OCI-LY1 (cell line): Measurements from ENCODE around the gene MVB12A.

Source experiments
- EZH2 ChIP-seq: fragments of 200-600 bp; sonication (generic), shearing (Covaris generic); IDR thresholded peaks from 2 replicates; pipeline ENCODE4 v1.8.0; 2017; ENCODE audit warnings: borderline replicate concordance, mixed run types, mild to moderate bottlenecking, antibody characterized with exemption, low read length, moderate library complexity, mixed read lengths
- TF ChIP-seq, protein P1 (sequence below): fragments of 200-600 bp; sonication (generic), shearing (Covaris generic); IDR thresholded peaks from 2 replicates; pipeline ENCODE4 v1.5.1; 2017; ENCODE audit warnings: mild to moderate bottlenecking, antibody characterized with exemption, low read length, moderate library complexity, mixed read lengths

- TF ChIP-seq, protein P1, sequence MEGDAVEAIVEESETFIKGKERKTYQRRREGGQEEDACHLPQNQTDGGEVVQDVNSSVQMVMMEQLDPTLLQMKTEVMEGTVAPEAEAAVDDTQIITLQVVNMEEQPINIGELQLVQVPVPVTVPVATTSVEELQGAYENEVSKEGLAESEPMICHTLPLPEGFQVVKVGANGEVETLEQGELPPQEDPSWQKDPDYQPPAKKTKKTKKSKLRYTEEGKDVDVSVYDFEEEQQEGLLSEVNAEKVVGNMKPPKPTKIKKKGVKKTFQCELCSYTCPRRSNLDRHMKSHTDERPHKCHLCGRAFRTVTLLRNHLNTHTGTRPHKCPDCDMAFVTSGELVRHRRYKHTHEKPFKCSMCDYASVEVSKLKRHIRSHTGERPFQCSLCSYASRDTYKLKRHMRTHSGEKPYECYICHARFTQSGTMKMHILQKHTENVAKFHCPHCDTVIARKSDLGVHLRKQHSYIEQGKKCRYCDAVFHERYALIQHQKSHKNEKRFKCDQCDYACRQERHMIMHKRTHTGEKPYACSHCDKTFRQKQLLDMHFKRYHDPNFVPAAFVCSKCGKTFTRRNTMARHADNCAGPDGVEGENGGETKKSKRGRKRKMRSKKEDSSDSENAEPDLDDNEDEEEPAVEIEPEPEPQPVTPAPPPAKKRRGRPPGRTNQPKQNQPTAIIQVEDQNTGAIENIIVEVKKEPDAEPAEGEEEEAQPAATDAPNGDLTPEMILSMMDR = no peak
- no peak for TF ChIP-seq EZH2
These were observed 3.8 kb downstream of the MVB12A start for GRCh38 chr19:17423429-17424208.
